ENCODE results near the gene DUSP2. TPM values are rescaled to one million over a fixed set of nuclear protein-coding genes. Genes with fewer than 3 reads are reported as not detected.

Gene DUSP2
- total and polyA plus RNA-seq, 9 of the 15 experiments (the other 6 are each of a cell fraction or from before 2014, with no cell fraction given), result 0.04 to 0.18 TPM; not detected in 7

DNA sequence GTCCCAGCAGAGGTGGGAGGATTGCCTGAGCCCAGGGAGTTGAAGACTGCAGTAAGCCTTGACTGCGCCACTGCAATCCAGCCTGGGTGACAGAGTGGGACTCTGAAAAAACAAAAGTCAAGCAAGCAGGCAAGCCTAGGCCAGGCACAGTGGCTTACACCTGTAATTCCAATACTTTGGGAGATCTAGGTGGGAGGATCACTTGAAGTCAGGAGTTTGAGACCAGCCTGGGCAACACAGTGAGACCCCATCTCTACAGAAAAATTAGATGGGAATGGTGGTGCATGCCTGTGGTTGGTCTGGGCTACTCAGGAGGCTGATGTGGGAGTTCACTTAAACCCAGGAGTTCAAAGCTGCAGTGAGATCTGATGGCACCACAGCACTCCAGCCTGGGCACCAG is 34.8 kb upstream of the DUSP2 start:
- in situ Hi-C loops (cut with MboI) (no loop called here), intact Hi-C loops (cut with micrococcal nuclease) (no loop called here)
- Histone ChIP-seq H3K4me1 (replicated peaks in 1 of 2; ENCODE audit: control insufficient read depth in 2 of 2, insufficient read depth in 2 of 2, low read length in 2 of 2) (no peaks in the 10 kb centered on the region), H4K20me1 (replicated peaks; ENCODE audit: control insufficient read depth, insufficient read depth, low read length) (no peaks in the 10 kb centered on the region; the same call in 1 of the 2 replicates), H3K27ac (ENCODE audit: extremely low read depth, low read depth, low read length) (no peak overlapping the region), H3K4me2 (ENCODE audit: insufficient read depth, low read length) (no peak overlapping the region), H3K36me3 (ENCODE audit: control insufficient read depth, insufficient read depth, low read length) (peaks cover 11% of the 10 kb centered on the region; the same call in 2 of the 3 replicates), H3K9ac (ENCODE audit: insufficient read depth in 1 of 2, low read depth in 2 of 2, low read length in 2 of 2) (no peak overlapping the region), H3K9me3 (replicated peaks; ENCODE audit: control insufficient read depth, insufficient read depth, low read depth, low read length) (no peaks in the 10 kb centered on the region), H3K79me2 (ENCODE audit: control insufficient read depth, insufficient read depth, low read length) (no peaks in the 10 kb centered on the region), H3K27me3 (ENCODE audit: control insufficient read depth in 2 of 2, insufficient read depth in 2 of 2, low read length in 2 of 2) (peaks cover 3 to 4% of the 10 kb centered on the region in 2 experiments; a peak in 3 of 5 replicates), H3K4me3 (no peak overlapping the region), H3K9me1 (ENCODE audit: control insufficient read depth, insufficient read depth, low read length) (no peaks in the 10 kb centered on the region), H2AFZ (ENCODE audit: low read depth, low read length) (no peak overlapping the region)
- no peak for TF ChIP-seq ZNF561 (CRISPR knock-in tag; conservative IDR thresholded peaks at IDR 0.05)
- TF ChIP-seq ZNF253 (CRISPR knock-in tag; conservative IDR thresholded peaks at IDR 0.05), result no peak
- TF ChIP-seq ZNF121 (CRISPR knock-in tag; conservative IDR thresholded peaks at IDR 0.05), result peak; percentile 43; the same call in 1 of the 2 replicates
- FAIRE-seq, result no peak
- ChIA-PET CTCF (ENCODE audit: low intra/inter-chr PET ratio) (no interaction called here), POLR2A (interaction anchor here (1.0 to 1.4 kb wide), 2 partner anchors 20 to 22 kb away, joined by 3 to 4 read pairs; no protein-coding TSS in a partner anchor)
- 86% methylated on average over 1 of the region's 1 CpG for WGBS (ENCODE audit: insufficient coverage, low coverage, missing lambda C conversion rate)
- ATAC-seq, result no peak
- no peak for DNase-seq (ENCODE audit: extremely low read depth in 1 of 4, low spot score in 3 of 4)
- BruUV-seq (replicated peaks), result no TSS peak

DNA sequence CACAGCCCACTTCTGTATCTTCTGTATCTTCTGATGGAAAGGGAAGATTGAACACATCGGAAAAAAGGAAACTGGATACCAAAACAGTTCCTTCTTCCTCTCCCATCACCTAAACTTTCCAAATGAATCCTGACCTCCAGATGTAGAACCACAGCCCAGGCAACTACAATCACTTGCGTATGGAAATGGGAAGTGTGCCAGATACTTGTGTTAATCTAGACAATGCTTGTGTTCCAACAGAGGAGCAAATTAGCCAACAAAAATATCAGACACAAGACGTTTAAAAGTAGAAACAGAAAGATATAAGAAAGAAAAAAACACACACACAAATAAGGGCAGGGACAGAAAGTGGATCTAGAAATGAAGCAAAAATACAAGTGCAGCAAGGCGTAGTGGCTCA is 31.4 kb upstream of the DUSP2 start:
- no peaks in the 10 kb centered on the region for H3K9me3 ChIP-seq (replicated peaks; ENCODE audit: control insufficient read depth, insufficient read depth, low read depth, low read length)
- CTCF ChIA-PET (ENCODE audit: low intra/inter-chr PET ratio), result no interaction called here
- H3K27me3 ChIP-seq (ENCODE audit: control insufficient read depth in 2 of 2, insufficient read depth in 2 of 2, low read length in 2 of 2), result peaks cover 3 to 4% of the 10 kb centered on the region in 2 experiments; a peak in 3 of 5 replicates
- H3K4me1 ChIP-seq (replicated peaks in 1 of 2; ENCODE audit: control insufficient read depth in 2 of 2, insufficient read depth in 2 of 2, low read length in 2 of 2), result peaks cover 3 to 6% of the 10 kb centered on the region in 2 experiments; a peak in 4 of 5 replicates
- H3K79me2 ChIP-seq (ENCODE audit: control insufficient read depth, insufficient read depth, low read length), result no peaks in the 10 kb centered on the region
- no peak overlapping the region for H3K4me3 ChIP-seq
- H3K4me2 ChIP-seq (ENCODE audit: insufficient read depth, low read length), result no peak overlapping the region
- no TSS peak for BruUV-seq (replicated peaks)
- H3K9ac ChIP-seq (ENCODE audit: insufficient read depth in 1 of 2, low read depth in 2 of 2, low read length in 2 of 2), result no peak overlapping the region
- ATAC-seq (no peak), FAIRE-seq (peak; percentile 44), DNase-seq (ENCODE audit: extremely low read depth in 1 of 4, low spot score in 3 of 4) (no peak)
- no peaks in the 10 kb centered on the region for H3K9me1 ChIP-seq (ENCODE audit: control insufficient read depth, insufficient read depth, low read length)
- H3K36me3 ChIP-seq (ENCODE audit: control insufficient read depth, insufficient read depth, low read length), result no peaks in the 10 kb centered on the region
- 27% methylated on average over 4 of the region's 4 CpGs for WGBS (ENCODE audit: insufficient coverage, low coverage, missing lambda C conversion rate)
- no peaks in the 10 kb centered on the region; the same call in 1 of the 2 replicates for H4K20me1 ChIP-seq (replicated peaks; ENCODE audit: control insufficient read depth, insufficient read depth, low read length)
- H3K27ac ChIP-seq (ENCODE audit: extremely low read depth, low read depth, low read length), result no peak overlapping the region
- in situ Hi-C loops (cut with MboI), result no loop called here
- no peak overlapping the region for H2AFZ ChIP-seq (ENCODE audit: low read depth, low read length)
- POLR2A ChIA-PET, result no interaction called here
- TF ChIP-seq NFIC (IDR thresholded peaks at IDR 0.05), result peak; percentile 48; the same call in 1 of the 2 replicates
- no peak for TF ChIP-seq MCM5 (IDR thresholded peaks at IDR 0.05; ENCODE audit: low read depth)
- intact Hi-C loops (cut with micrococcal nuclease), result no loop called here

Data from K562 (cell line).